Activated CD8-positive, alpha-beta memory T cell treated with anti-CD3 and anti-CD28 coated beads for 1 hour (primary cell): ENCODE data around the gene PAQR4.
A peak's percentile ranks its signal among the peaks of the same experiment; 100 is the strongest.

ENCODE experiments used
- DNase-seq, 2 donors: peaks; one replicate each; pipeline ENCODE4 v3.0.0-alpha.2; 2020; ENCODE audit warnings: low read depth in 1 of 2; ENCODE audit errors: extremely low read depth in 1 of 2

Gene PAQR4

GRCh38 chr16:2964475-2965336 lies 4.4 kb upstream of the PAQR4 start:
- DNase-seq: no peak

- no peak for DNase-seq
These were observed 2.9 kb upstream of the PAQR4 start for GRCh38 chr16:2966043-2966807.

GRCh38 chr16:2966808-2967191 lies 2.3 kb upstream of the PAQR4 start:
- DNase-seq: no peak

- no peak for DNase-seq
These were observed 1.9 kb upstream of the PAQR4 start for GRCh38 chr16:2967211-2967631.

GRCh38 chr16:2967721-2968161 lies 1.4 kb upstream of the PAQR4 start:
- no peak for DNase-seq

GRCh38 chr16:2968368-2968737 lies 795 bp upstream of the PAQR4 start:
- no peak for DNase-seq

GRCh38 chr16:2969545-2970521 lies 685 bp downstream of the PAQR4 start:
- DNase-seq: peak in 1 of 2 donors; percentile 42

GRCh38 chr16:2970563-2970962 lies 1.4 kb downstream of the PAQR4 start:
- DNase-seq: no peak

GRCh38 chr16:2971134-2971984 lies 2.2 kb downstream of the PAQR4 start:
- DNase-seq: no peak

- no peak for DNase-seq
These were observed 3.0 kb downstream of the PAQR4 start for GRCh38 chr16:2971985-2972784.

- DNase-seq: no peak
These were observed 3.9 kb downstream of the PAQR4 start for GRCh38 chr16:2973093-2973492.

GRCh38 chr16:2973605-2974318 lies 4.6 kb downstream of the PAQR4 start:
- no peak for DNase-seq

- no peak for DNase-seq
These were observed 5.3 kb downstream of the PAQR4 start for GRCh38 chr16:2974319-2975056.

GRCh38 chr16:2975161-2975795 lies 6.1 kb downstream of the PAQR4 start:
- no peak for DNase-seq

- no peak for DNase-seq
These were observed 7.1 kb downstream of the PAQR4 start for GRCh38 chr16:2976201-2976600.

- no peak for DNase-seq
These were observed 7.5 kb downstream of the PAQR4 start for GRCh38 chr16:2976673-2977072.

- DNase-seq: no peak
These were observed 8.3 kb downstream of the PAQR4 start for GRCh38 chr16:2977440-2977839.
